GM19043 (cell line): ENCODE results near the gene SLC1A3.

Source experiments
- ATAC-seq: cut with Tn5 transposase; IDR thresholded peaks from one replicate; pipeline ENCODE4 v1.9.1; 2021; ENCODE audit warnings: low read depth; ENCODE audit not compliant: unreplicated experiment

SLC1A3 gene

DNA sequence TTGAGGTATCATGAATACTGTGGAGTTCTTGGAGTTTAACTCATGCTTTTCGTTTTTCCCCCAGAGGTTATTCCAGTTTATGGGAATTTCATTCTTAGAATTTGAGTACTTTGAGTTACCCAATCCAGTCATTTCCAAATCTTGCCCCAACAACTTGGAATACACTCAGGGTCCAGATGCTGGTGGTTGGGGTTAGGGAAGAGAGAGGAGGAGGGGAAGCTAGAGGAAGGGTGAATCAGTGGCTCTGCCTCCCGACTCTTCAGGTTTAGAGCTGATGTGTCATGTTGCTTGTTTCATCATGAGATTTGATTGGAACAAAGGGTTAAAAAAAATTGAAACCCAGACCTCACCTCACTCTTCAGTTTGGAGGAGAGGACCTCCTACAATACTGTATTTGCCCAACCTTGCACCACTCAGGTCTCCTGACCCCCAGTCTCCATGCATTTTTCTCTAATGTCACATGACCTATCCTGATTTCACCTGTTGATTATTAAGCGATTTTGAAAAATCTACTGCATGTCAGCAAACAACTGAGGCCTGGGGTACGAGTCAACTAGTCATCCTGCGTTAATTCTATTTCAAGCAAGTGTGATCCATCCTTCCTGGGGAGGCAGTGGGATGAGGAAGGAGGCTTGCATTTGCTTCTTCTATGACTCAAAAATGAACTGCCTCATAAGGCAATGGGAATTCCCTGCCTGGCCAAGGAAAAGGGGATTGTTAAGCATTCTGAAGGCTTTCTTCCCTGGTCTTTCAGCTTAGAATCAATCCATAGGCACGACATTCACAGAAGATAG is 6.2 kb upstream of the SLC1A3 start:
- ATAC-seq = no peak

DNA sequence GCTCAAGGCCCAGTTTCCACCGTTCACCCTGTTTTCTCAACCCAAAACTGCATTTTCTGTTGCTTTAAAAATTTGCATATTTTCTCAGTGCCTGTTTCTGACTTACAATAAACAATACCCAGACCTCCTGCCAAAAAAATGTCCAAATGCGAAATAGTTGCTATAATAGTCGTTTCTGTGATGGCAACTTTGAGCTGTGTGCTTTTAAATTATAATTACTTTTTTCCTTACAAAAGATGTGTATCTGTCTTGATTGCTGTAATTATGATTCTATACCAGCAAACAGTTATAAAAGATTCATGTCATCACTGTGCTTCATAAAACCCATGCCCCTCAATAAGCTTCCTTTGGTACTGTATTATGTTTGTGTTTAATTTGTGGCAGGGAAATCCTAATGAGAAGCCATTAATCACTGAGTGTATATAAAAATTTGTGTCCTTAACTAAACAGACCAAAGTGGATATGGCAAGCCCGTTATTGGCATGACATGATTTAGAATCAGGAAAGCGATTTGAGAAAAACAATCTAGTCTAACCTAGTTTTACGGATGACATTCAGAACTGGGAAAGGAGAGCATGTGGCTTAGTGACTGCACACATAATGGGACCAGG is 5.4 kb upstream of the SLC1A3 start:
- no peak for ATAC-seq

DNA sequence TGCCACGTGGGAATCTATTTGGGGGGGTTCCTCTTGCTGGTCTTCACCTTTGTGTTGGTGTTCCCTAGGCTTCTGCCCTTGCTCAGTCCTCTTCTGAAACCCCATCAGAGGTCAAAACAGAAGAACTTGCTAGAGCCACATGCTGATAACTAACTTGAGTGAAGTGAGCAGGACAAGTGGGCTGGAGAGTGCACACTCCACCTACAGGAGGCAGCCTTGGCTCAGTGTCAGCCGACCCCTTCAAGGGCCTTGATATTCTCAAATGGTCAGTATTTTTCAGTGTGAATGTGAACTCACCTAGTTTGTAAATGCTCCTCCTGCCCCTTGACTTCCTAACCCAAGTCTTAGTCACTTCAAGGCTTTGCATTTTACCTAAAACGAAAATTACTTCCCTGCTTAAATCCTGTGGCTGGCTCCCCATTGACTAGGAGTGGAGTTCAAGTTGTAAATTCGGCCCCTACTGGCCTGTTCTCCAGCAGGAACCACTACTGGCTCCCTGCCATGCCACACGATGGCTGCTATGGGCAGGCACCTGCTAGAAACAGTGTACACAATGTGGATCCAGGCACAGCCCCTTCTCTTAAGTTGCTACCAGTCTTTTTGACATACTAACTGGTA is 3.6 kb upstream of the SLC1A3 start:
- no peak for ATAC-seq

DNA sequence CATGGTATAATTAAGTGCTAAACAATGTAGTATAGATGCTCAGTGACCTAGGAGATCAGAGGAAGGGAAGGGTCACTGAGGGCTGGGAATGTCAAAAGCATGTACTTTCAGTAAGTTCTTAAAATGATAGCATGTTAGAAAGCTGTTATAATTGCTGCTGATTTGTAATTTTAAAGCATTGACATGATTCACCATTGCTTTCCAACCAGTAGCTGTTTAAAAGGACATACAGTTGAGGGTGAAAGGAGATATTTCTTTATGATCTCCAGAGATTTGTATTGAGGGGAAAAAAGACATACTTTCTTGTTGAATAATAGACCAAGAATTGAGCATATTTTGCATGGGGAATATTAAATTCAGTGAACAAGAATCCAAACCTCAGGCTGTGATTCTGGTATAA is 1.2 kb upstream of the SLC1A3 start:
- ATAC-seq = no peak

DNA sequence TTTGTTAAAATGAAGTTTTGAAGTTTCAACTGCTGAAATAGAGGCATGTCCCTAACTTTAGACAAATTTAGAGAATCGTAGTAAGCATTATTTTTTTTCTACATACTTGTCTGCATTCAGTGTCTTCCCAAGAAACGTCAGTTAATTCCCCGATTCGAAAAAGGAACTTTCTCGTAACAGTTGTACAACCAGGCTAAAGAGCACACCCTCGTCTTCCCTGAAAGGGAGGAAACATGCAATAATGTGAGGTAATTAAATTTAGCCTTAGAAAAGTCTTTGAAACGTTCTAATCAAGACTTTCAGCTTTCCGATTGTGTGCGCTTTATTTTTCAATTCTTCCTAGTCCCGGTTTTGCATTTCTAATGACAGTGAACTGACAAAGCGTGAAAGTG is 374 bp upstream of the SLC1A3 start:
- no peak for ATAC-seq

DNA sequence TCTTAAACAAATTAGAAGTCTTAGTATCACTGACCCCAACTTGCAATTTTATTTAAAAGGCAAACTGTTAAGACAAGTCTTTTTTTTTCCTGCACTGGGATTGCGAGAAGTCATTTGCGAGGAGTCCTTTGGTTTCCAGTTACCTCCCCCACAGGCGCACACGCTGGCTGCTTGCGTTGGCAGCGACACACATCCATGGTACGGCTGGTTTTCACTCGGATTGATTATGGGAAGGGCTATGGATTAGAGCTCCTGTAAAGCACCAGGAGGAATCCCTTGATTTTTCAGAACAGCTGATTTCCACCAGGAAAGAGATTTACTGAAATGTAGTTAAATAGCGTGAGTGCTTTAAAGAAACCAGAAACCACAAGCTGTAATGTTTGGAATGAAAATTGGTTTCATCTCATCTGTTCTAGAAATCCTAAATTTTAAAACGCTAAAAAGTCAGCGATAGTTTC is 737 bp downstream of the SLC1A3 start:
- ATAC-seq = no peak

DNA sequence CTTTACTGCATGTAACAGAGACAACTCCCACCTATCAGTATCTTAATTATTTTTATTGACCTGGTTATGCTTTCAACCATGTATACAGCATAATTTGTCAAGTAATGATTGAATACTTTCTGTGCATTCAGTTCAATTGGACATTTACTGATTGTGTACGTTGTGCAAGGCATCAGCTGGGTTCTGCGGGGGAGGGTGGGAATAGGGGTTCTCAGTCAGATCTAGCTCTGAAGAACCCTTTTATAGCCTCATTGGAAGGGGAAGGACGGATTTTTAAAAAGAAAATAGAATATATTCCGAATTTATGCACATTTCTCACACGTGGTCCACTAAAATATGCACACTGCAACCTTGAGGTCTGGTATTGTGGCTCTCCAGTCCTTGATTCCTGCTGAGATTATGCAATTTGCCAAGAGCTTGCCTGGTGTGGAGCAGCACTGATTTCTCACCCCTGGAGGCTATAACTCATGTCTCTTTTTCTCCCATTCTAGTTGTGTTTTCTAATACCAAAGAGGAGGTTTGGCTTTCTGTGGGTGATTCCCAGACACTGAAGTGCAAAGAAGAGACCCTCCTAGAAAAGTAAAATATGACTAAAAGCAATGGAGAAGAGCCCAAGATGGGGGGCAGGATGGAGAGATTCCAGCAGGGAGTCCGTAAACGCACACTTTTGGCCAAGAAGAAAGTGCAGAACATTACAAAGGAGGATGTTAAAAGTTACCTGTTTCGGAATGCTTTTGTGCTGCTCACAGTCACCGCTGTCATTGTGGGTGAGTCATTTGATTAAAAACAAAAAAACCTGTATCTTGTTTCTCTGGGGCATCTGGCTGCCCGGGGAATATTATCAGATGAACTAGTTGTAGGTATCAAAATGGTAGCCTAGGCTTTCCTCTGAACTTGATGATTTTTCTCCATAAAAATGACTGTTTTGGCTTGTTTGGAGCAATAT is 1.7 kb downstream of the SLC1A3 start:
- no peak for ATAC-seq

DNA sequence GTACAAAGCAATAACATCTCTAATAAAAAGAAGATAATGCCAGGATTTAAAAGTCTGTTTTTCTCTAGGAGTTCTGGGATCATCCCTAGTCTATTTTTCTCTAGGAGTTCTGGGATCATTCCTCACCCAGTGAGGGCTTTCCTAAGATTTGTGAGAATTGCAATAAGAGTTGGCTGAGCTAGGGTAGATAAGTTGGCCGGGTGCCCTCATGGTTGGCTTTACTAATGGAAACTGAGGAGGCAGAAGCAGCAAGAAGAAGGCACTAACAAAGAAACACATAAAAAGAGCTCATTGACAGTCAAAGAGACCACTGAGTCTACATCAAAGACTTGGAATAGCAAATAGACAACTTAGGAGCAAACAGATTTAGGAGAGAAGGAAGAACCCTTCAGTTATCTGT is 4.2 kb downstream of the SLC1A3 start:
- no peak for ATAC-seq

DNA sequence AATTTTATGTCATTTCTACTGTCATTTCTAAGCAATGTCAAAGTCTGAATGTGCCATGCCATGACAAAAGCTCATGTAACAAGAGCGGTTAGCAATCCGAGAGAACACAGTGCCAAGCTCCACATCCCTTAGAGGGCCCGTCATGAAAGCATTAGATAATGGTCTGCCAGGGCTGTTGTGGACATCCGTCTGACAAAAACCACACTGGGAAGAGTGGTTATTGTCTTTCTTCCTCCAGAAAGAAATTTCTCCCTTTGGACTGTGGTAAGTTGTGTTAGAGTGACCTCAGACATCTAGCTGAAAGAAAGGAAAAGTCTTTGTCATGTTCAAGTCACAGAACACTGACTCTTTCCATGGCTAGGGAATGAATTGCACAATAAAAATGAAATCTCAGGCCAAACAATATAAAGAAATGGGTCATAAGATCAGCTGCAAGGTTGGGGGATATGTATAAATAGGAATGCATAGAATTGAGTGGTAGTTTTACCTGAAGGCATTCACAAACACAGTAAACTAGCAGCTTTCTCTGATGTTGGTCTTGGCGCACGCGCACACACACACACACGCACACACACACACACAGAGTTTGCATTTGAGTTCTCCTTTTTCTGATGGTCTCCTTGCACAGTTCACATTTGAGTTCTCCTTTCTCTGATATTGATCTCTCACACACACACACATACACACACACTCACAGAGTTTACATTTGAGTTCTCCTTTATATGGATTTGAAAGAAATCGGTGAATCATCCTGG is 5.3 kb downstream of the SLC1A3 start:
- no peak for ATAC-seq

DNA sequence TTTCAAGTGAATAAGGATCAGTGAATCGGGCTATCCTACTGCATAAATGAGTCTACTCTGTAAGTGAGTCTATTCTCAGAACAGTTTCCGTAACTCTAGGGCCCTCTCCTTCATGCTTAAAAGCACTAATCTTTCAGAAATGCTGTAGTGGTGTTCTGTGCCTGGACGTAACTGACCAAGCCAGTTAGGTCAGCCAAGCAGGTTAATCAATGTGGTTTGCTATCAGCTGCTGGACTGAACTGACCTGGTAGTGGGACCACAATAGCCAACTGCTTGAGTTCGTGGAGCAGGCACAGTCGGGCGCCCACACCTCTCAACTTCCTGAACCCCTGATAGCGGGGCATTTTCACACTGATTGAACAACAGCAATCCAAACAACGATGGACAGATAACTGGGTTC is 6.8 kb downstream of the SLC1A3 start:
- ATAC-seq = no peak

DNA sequence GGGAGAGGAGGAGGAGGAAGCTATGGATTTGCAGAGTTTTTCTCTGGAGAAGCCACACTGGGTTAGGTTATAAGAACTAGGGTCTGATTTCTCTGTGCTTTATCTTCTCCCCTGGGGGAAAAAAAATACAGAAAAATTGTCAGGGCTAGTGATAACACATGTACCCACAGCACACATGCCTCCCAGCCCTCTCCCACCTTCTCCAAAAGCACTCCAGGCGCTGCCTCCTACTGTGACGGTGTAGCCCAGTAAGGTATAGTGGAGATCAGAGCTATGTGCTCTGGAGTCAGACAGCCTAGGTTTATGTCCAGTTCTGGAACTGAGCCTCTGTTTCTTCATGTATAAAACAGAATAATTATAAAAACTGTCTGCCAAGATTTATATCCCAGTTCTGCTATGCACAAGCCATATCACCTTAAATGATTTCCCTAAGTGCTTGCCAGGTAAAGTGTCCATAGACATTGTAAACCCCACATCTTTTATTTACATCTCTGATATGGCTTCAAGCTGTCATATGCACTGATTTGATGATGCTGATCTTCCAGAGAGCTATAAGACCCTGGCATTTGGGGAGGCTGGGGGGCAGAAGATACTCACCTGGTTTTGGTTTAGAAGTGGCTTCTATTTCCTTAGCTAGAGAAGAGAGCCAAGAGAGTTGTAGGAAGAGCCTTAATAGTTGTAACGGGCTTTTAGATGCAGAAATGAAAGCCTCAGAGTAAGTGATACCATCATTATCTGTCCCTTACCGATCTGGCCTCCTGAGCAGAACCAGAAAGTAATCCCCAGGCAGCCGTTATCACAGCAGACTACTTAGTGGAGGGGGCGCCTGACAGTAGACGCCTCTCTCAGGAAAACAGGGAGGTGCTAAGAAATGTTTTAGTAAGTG is 7.6 kb downstream of the SLC1A3 start:
- no peak for ATAC-seq

DNA sequence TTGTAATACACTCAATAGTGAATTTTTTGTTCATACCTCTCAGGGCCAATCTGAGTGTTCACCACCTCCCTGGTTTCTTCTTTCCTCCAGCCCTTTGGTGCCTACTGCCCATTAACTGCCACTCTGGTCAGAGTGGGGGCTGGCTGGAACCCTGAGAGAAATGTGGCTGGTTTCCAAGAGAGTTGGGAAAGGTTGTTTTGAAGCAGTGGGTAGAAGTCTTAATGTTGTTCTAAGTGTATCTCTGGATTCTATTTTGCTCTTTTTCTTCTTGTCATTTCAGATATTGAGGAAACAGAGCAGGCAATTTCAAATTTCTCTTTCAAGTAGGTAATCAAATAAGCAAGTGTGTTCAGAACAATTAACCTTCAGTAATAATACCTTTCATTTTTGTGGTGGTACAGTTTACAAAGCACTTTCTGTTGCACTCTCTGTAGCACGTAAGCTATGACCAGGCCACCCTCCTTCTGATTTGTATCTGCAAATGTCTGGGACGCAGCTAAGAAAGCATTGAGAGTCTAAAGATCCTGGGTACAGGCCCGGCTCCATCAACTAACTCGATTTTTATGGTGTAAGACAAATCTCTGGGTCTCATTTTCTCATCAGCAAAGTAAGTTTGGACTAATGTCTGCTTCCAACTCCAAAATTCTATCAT is 8.4 kb downstream of the SLC1A3 start:
- ATAC-seq = no peak

DNA sequence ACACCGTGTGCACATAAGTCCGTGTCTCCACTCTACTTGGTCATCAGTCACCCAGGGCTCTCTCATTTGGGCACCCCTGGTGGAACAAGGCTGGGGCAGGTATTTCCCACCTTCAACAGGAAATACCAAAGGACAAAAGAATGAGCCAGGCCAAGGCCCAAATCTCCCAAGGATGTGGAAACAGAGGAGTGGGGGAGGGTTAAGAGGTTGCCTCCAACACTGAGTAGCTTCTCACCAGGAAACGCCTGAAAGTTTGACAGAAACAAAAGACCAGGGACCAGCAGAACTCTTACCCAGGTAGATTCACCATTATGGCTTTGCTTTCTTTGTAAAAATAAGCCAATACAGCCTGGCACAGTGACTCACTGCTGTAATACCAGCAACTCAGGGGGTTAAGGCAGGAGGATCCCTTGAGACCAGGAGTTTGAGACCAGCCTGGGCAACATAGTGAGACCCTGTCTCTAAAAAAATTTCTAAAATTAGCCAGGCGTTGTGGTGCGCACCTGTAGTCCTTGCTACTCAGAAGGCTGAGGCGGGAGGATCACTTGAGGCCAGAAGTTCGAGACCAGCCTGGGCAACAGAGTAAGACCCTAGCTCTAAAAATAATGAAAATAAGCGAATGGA is 12.7 kb downstream of the SLC1A3 start:
- no peak for ATAC-seq

DNA sequence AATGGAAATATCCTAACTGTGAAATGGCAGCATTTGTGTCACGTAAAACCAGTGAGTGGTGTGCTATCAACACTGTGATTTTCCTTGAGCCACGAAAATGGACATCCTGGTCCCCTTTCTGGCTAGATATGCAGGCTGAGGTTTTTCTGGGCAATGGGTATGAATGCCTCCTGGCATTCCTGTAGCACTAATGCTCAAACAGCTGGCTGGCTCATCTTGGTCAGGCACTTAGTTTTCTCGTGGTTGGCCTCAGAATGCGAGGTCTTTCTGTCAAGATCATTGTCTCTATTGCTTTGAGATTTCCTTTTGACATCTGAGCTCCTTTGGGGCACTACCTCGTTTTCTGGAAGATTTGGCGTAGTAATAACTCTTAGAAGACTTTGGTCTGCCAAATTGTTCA is 15.6 kb downstream of the SLC1A3 start:
- no peak for ATAC-seq

DNA sequence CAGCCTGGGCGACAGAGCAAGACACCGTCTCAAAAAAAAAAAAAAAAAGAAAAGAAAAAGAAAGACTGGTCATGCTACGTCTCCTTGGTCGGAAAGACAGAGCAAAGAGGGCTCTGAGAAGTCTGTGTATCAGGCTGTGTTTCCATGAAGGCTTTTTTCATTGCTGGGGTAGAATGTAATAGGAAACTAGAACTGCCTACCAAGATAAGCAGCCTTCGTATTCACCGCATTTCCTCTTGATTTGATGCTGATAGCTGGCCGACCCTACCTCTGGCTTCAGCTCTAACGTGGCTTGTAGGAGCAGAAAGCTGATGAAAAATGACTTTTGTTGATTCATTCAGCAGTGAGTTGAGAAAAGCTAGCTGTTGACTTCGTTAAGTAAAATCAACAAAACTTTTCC is 17.4 kb downstream of the SLC1A3 start:
- ATAC-seq = no peak

DNA sequence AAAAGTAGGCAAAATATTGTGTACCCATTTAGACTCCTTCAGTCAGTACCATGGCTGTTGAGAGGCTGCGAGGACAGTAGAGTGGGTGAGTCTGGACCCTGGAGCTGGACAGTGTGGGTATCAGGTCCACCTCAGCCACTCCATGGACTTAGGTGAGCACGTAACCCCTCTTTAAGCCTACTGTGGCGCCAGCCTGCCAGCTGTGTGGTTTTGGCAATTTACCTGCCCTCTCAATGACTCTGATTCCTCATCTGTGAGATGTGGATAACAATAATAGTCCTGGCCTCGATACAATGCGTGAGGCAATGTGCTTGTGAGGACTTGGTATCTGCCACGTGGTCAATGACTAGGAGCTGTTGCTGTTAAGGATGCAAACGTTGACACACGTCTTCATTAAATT is 17.9 kb downstream of the SLC1A3 start:
- no peak for ATAC-seq

DNA sequence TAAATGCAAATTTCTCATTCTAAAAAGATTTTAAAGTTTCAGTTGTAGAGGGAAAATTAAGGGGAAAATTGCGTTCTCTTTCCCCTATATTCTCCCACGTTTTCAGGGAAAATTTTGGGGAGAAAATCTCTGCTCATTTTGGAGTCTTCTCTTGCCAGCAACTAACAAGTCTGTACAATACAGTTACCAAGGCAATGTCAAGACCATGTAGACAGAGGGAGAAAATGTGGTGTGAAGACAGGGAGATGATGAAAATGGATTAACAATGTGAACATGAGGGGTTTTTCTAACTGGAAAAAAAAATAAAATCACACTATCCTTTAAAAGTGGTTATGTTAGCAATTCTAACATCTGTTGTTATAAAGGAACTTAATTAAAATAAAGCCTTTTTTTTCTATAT is 22.3 kb downstream of the SLC1A3 start:
- ATAC-seq = no peak

DNA sequence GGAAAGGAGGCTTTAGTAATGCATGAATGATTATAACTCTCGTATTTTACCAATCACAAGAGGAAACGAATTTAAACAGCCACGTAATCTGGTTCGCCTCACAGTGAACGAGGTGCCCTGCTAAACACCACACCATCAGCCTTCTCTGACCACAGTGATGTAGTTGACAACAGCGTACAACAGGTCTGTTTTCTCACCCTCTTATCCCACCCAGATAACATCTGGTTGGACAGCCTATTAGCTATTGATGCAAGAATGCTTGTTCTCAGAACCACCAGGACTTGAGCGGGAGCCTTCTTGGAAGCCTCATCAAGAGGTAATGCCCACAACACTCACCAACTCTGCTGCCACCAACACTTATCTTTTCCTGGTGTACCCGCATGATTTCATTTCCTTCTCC is 23.3 kb downstream of the SLC1A3 start:
- ATAC-seq = no peak
